Uterus (tissue), 2 donors: Measurements from ENCODE around the gene CYSRT1.

Experiments
- POLR2A ChIP-seq, 2 donors: fragments of 450-650 bp; IDR thresholded peaks; one replicate each; pipeline ENCODE4 v1.6.1; 2016; ENCODE audit warnings: antibody characterized with exemption in 2 of 2, mild to moderate bottlenecking in 1 of 2, moderate library complexity in 1 of 2
- TF ChIP-seq, protein P1 (sequence below), 4 experiments: fragments of 200-600 bp in 2 of 4; fragments of 450-650 bp in 2 of 4; sonication (generic) in 2 of 4; IDR thresholded peaks; one replicate each; pipeline ENCODE4 v1.5.1; 2016 to 2019; ENCODE audit warnings: antibody characterized with exemption in 4 of 4, mild to moderate bottlenecking in 2 of 4, moderate library complexity in 1 of 4

DNA sequence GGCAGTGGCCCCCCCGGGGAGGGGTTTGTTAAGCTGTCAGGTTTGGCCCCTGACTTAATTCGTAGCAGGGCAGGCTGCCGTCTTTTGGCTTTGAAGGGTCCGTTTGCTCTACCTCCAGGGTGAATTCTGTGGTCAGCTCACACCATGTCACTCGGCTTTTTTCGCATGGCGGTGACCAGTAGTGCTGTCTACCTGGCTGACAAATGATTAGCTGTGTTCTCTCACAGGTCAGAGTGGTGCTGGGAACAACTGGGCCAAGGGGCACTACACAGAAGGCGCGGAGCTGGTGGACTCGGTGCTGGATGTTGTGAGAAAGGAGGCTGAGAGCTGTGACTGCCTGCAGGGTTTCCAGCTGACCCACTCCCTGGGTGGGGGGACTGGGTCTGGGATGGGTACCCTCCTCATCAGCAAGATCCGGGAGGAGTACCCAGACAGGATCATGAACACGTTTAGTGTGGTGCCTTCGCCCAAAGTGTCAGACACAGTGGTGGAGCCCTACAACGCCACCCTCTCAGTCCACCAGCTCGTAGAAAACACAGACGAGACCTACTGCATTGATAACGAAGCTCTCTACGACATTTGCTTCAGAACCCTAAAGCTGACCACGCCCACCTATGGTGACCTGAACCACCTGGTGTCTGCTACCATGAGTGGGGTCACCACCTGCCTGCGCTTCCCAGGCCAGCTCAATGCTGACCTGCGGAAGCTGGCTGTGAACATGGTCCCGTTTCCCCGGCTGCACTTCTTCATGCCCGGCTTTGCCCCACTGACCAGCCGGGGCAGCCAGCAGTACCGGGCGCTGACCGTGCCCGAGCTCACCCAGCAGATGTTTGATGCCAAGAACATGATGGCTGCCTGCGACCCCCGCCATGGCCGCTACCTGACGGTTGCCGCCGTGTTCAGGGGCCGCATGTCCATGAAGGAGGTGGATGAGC, 17.6 kb downstream of the CYSRT1 start:
- TF ChIP-seq, protein P1, sequence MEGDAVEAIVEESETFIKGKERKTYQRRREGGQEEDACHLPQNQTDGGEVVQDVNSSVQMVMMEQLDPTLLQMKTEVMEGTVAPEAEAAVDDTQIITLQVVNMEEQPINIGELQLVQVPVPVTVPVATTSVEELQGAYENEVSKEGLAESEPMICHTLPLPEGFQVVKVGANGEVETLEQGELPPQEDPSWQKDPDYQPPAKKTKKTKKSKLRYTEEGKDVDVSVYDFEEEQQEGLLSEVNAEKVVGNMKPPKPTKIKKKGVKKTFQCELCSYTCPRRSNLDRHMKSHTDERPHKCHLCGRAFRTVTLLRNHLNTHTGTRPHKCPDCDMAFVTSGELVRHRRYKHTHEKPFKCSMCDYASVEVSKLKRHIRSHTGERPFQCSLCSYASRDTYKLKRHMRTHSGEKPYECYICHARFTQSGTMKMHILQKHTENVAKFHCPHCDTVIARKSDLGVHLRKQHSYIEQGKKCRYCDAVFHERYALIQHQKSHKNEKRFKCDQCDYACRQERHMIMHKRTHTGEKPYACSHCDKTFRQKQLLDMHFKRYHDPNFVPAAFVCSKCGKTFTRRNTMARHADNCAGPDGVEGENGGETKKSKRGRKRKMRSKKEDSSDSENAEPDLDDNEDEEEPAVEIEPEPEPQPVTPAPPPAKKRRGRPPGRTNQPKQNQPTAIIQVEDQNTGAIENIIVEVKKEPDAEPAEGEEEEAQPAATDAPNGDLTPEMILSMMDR (IDR thresholded peaks at IDR 0.05): no peak
- no peak for TF ChIP-seq POLR2A (IDR thresholded peaks at IDR 0.05)
